Measurements from ENCODE around the gene RCC2.

The RCC2 gene

DNA sequence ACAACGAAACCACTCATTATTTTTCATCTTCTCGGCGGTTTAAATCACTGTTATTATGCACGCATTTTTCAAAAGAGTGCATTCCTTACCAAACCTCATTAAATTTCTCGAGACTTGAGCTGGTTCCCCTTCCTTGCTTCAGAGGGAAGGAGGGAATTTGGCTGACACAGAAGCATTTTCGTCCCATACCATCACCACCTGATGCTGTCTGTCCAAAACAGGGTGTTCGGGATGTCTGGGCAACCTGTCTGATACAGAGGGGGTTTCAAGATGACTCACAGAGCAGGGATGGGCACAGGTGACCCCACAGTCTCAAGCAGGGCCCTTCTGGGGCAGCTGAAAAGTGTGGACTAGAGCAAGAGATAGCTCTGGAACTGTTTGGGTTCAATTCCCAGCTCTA, 12.3 kb upstream of the RCC2 start:
- H3K4me1 ChIP-seq (ENCODE audit: control insufficient read depth, insufficient read depth, low read length, poor library complexity, severe bottlenecking) = no peaks in the 10 kb centered on the region
- H3K27ac ChIP-seq (ENCODE audit: insufficient read depth, low read length, poor library complexity, severe bottlenecking) = no peak overlapping the region
- no peaks in the 10 kb centered on the region for H3K9me3 ChIP-seq (ENCODE audit: control insufficient read depth, low read length)
- H3K36me3 ChIP-seq (ENCODE audit: control insufficient read depth, insufficient read depth, low read length) = no peaks in the 10 kb centered on the region
- H3K4me3 ChIP-seq (ENCODE audit: insufficient read depth, low read depth, low read length, poor library complexity, severe bottlenecking) = no peak overlapping the region
- no peaks in the 10 kb centered on the region for H3K27me3 ChIP-seq (replicated peaks; ENCODE audit: control insufficient read depth, insufficient read depth, low read length, poor library complexity, severe bottlenecking)
- no peak for DNase-seq

DNA sequence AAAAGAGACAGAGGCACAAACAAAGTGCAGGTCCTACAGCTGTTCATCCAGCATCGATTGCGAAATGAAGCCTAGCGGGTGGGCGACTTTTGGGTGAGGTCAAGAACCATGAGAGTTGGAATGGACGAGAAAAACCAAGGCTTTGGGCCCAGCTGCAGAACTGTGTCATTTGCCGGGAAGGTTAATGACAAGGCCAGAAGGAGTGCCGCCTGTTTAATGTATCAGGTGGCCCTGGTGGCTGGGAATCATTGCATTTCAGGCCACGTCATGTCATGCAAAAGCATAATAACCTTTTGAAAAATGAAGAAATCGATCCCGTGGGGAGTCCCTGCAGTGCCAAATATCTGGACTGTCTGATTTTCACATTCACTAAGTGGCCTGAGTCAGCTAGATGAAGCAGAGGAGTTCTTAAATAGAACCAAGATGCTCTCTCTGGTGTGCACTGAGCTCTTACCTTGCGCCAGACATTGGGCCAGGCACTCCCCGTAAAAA, 8.1 kb upstream of the RCC2 start:
- Histone ChIP-seq H3K27me3 (replicated peaks; ENCODE audit: control insufficient read depth, insufficient read depth, low read length, poor library complexity, severe bottlenecking) (no peaks in the 10 kb centered on the region), H3K36me3 (ENCODE audit: control insufficient read depth, insufficient read depth, low read length) (no peaks in the 10 kb centered on the region), H3K27ac (ENCODE audit: insufficient read depth, low read length, poor library complexity, severe bottlenecking) (no peak overlapping the region), H3K4me1 (ENCODE audit: control insufficient read depth, insufficient read depth, low read length, poor library complexity, severe bottlenecking) (no peaks in the 10 kb centered on the region), H3K4me3 (ENCODE audit: insufficient read depth, low read depth, low read length, poor library complexity, severe bottlenecking) (no peak overlapping the region), H3K9me3 (ENCODE audit: control insufficient read depth, low read length) (no peaks in the 10 kb centered on the region)
- no peak for DNase-seq

DNA sequence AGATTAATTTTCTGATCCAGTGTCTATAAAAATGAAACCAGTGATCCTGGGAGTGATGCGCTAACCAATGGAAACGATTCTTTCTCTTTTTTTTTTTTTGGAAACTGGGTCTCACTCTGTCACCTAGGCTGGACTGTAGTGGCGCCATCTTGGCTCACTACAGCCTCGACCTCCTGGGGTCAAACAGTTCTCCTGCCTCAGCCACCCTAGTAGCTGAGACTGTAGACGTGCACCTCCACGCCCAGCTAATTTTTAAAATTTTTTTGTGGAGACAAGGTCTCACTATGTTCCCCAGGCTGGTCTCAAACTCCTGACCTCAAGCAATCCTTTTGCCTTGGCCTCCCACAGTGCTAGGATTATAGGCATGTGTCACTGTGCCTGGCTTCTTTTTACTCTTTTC, 3.4 kb upstream of the RCC2 start:
- no peaks in the 10 kb centered on the region for H3K27me3 ChIP-seq (replicated peaks; ENCODE audit: control insufficient read depth, insufficient read depth, low read length, poor library complexity, severe bottlenecking)
- H3K4me1 ChIP-seq (ENCODE audit: control insufficient read depth, insufficient read depth, low read length, poor library complexity, severe bottlenecking) = peaks cover 4% of the 10 kb centered on the region
- H3K36me3 ChIP-seq (ENCODE audit: control insufficient read depth, insufficient read depth, low read length) = no peaks in the 10 kb centered on the region
- no peak for DNase-seq
- no peaks in the 10 kb centered on the region for H3K9me3 ChIP-seq (ENCODE audit: control insufficient read depth, low read length)
- no peak overlapping the region for H3K4me3 ChIP-seq (ENCODE audit: insufficient read depth, low read depth, low read length, poor library complexity, severe bottlenecking)
- H3K27ac ChIP-seq (ENCODE audit: insufficient read depth, low read length, poor library complexity, severe bottlenecking) = no peak overlapping the region

DNA sequence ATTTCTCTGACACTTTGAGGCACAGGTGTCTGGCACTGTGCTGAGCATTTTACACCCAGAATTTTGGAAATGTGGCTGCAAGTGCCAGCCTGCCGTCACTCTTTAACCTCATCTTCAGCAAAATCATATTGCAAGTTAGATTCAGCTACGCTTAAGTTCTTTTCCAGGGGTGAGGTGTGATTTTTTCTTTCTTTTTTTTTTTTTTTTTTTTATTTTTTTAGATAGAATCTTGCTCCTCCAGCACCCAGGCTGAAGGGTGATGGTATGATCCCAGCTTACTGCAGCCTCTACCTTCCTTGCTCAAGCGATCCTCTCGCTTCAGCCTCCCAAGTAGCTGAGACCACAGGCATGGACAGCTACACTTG, 2.5 kb upstream of the RCC2 start:
- Histone ChIP-seq H3K27ac (ENCODE audit: insufficient read depth, low read length, poor library complexity, severe bottlenecking) (no peak overlapping the region), H3K9me3 (ENCODE audit: control insufficient read depth, low read length) (no peaks in the 10 kb centered on the region), H3K4me1 (ENCODE audit: control insufficient read depth, insufficient read depth, low read length, poor library complexity, severe bottlenecking) (peaks cover 9% of the 10 kb centered on the region), H3K4me3 (ENCODE audit: insufficient read depth, low read depth, low read length, poor library complexity, severe bottlenecking) (no peak overlapping the region), H3K27me3 (replicated peaks; ENCODE audit: control insufficient read depth, insufficient read depth, low read length, poor library complexity, severe bottlenecking) (no peaks in the 10 kb centered on the region), H3K36me3 (ENCODE audit: control insufficient read depth, insufficient read depth, low read length) (no peaks in the 10 kb centered on the region)
- DNase-seq = no peak

DNA sequence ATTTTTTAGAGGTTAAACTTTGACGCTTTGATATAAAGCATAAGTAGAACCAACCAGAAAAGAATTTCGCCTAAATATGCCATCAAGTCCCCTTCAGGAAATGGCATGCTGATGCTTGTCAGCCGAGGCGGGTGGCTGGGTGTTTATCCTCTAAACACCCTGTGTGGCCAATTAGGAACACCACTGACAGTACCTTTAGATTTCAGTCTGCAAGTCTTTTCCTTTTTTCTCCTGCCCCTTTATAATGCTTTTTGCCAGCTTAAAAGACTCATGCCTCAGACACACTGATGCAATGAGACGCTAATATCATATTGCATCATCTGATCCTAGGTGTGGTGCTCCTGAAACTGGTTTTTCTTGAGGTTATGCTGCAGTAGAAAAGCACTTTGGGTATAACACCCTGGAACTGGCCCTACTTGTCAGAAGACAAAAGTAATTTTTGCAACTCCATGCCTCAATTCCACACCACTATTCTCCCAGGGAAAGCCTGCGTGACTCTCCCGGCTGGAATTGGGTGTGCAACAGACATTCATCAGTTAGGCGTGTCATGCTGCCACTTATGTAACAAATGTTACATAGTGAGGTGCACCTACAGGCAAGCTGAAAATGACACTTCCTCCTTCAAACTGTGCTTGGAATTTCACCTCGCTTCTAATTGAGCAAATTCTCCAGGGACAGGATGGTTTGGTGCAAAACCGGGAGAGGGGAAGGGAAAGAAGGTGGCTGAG, 2.0 kb upstream of the RCC2 start:
- H3K27ac ChIP-seq (ENCODE audit: insufficient read depth, low read length, poor library complexity, severe bottlenecking) = no peak overlapping the region
- DNase-seq = no peak
- H3K4me1 ChIP-seq (ENCODE audit: control insufficient read depth, insufficient read depth, low read length, poor library complexity, severe bottlenecking) = peaks cover 10% of the 10 kb centered on the region
- no peaks in the 10 kb centered on the region for H3K27me3 ChIP-seq (replicated peaks; ENCODE audit: control insufficient read depth, insufficient read depth, low read length, poor library complexity, severe bottlenecking)
- H3K4me3 ChIP-seq (ENCODE audit: insufficient read depth, low read depth, low read length, poor library complexity, severe bottlenecking) = no peak overlapping the region
- no peaks in the 10 kb centered on the region for H3K36me3 ChIP-seq (ENCODE audit: control insufficient read depth, insufficient read depth, low read length)
- H3K9me3 ChIP-seq (ENCODE audit: control insufficient read depth, low read length) = no peaks in the 10 kb centered on the region

DNA sequence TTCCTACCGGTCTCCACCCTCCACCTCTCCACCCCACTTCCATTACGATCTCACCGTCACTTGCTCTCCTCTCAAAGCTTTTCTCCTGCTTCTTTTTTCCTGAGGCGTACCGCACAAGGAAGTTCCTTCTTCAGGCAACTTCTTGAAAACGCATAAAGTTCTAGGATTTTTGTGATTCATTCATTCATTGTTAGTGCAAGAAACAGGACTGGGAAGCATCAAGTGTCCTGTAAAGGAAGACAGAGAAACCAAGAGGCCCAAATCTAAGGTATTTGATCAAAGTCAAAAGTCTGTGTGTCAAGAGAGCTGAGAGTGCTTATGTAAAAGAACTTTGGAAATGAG, 1.3 kb upstream of the RCC2 start:
- no peaks in the 10 kb centered on the region for H3K27me3 ChIP-seq (replicated peaks; ENCODE audit: control insufficient read depth, insufficient read depth, low read length, poor library complexity, severe bottlenecking)
- DNase-seq = no peak
- H3K9me3 ChIP-seq (ENCODE audit: control insufficient read depth, low read length) = no peaks in the 10 kb centered on the region
- H3K4me1 ChIP-seq (ENCODE audit: control insufficient read depth, insufficient read depth, low read length, poor library complexity, severe bottlenecking) = peaks cover 10% of the 10 kb centered on the region
- H3K27ac ChIP-seq (ENCODE audit: insufficient read depth, low read length, poor library complexity, severe bottlenecking) = no peak overlapping the region
- no peak overlapping the region for H3K4me3 ChIP-seq (ENCODE audit: insufficient read depth, low read depth, low read length, poor library complexity, severe bottlenecking)
- H3K36me3 ChIP-seq (ENCODE audit: control insufficient read depth, insufficient read depth, low read length) = no peaks in the 10 kb centered on the region

DNA sequence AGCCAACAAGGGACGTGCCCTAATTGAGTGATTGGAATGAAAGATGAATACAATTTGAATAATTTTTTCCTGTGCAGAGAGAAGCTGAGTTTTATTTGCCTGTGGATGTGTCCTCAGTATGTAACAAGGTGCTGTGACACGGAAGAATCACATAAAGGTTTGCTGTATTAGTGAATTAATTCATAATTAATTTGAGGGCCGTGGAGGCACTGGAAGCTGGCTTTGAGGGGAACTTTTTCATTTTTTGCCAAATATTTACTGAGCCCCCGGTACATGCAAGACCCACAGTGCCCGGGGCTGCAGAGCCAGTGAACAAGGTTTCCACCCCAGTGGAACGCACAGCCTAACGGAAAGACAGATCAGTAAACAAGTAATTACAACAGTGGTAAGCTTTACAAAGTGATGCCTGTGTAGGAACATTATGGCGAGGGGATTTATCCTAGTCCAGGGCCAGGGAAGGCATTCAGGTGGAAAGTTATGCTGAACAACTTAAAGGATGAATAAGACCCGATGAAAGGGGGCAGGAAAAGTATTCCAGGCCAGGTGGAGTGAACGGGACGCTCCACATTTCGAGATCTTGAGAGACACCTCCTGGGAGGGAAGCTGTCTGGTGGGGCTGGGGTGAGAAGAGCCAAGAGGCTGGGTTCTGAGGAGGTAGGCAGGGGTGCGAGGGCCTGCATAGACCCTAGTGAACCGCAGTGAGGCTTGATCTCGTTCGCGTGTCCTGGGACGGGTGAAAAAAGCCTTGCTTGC, 773 bp upstream of the RCC2 start:
- Histone ChIP-seq H3K36me3 (ENCODE audit: control insufficient read depth, insufficient read depth, low read length) (no peaks in the 10 kb centered on the region), H3K4me3 (ENCODE audit: insufficient read depth, low read depth, low read length, poor library complexity, severe bottlenecking) (peak overlapping the region; percentile 40), H3K27me3 (replicated peaks; ENCODE audit: control insufficient read depth, insufficient read depth, low read length, poor library complexity, severe bottlenecking) (no peaks in the 10 kb centered on the region), H3K9me3 (ENCODE audit: control insufficient read depth, low read length) (no peaks in the 10 kb centered on the region), H3K27ac (ENCODE audit: insufficient read depth, low read length, poor library complexity, severe bottlenecking) (peak overlapping the region; percentile 57), H3K4me1 (ENCODE audit: control insufficient read depth, insufficient read depth, low read length, poor library complexity, severe bottlenecking) (peaks cover 10% of the 10 kb centered on the region)
- DNase-seq = no peak

DNA sequence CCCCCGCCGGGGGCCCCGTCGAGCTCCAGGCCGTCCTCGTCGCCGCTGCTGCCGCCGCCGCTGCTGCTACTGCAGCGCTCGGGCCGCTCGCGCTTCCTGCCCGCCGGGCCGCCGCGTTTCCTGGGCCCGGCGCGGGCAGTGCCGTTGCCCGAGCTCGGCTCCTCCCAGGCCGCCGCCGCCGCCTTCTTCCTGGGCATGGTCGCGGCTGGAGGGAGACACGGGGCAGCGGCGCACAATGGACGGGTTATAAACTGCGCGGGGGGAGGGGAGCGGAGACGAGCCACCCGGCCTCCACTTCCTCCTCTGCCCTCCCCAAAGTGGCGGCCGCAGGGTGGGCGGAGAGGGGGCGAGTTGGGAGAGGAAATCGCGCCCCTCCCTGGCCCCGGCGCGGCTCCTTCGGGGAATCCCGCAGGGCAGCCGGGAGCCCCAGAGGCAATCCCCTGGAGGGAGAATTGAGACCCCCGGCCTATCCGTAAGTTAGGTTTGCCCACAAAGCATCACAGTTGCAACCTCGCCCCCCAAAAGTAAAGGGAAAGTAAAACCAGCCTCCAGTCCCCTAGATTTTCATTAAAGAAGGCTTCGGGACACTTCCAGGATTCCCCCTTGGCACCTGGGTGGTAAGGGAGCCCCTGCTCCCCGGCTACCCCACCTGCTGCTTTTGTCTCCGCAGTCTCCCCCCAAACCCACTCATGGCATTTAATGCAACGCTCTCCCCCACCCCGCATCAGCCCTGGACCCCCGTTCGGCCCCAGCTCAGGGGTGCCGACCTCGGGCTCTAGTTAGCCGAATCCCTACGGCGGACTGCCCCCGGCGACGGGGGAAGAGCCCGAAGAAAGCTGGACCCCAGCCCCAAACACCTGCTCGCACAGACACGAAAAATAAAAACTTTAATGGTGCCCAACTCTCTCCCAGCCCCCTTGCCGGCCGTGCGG, 893 bp downstream of the RCC2 start:
- Histone ChIP-seq H3K4me1 (ENCODE audit: control insufficient read depth, insufficient read depth, low read length, poor library complexity, severe bottlenecking) (peaks cover 10% of the 10 kb centered on the region), H3K9me3 (ENCODE audit: control insufficient read depth, low read length) (no peaks in the 10 kb centered on the region), H3K4me3 (ENCODE audit: insufficient read depth, low read depth, low read length, poor library complexity, severe bottlenecking) (peak overlapping the region; percentile 96), H3K27me3 (replicated peaks; ENCODE audit: control insufficient read depth, insufficient read depth, low read length, poor library complexity, severe bottlenecking) (no peaks in the 10 kb centered on the region), H3K36me3 (ENCODE audit: control insufficient read depth, insufficient read depth, low read length) (peaks cover 7% of the 10 kb centered on the region), H3K27ac (ENCODE audit: insufficient read depth, low read length, poor library complexity, severe bottlenecking) (peak overlapping the region; percentile 85)
- peak; percentile 40 to 51 (median 51) for DNase-seq

DNA sequence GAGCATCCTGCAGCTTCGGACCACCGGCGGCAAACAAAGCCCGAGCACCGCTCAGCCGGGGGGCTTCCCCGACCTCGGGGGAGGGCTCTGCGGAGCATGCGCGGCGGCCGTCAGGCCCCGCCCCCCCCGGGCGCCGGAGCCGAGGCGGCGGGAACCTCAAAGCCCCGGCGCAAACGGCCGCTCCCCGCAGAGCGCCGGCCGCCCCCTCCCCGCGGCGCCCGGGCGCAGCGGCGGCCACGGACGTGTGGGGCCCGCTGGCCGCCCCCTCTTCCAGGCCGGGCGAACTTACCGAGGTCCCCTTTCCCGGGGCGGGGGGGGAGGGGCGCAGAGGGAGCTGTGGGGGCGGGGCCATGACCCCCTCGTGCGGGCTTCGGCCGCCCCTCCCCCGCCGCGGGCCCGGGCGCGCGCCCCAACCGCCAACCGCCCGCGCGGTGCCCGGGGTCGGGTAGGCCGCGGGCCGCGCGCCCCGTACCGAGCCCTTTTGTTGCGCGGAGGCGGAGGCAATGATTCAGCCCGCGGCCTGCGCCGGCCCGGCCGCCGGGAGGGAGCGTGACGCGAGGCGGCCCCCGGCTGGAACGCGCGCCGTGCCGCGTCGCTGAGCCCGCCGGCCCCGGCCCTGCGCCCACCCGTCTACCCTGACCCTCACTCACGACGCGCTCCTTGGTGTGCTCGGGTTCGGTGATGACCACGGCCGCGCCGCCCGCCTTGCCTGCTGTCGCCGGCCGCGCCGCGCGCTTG, 1.7 kb downstream of the RCC2 start:
- peak overlapping the region; percentile 85 for H3K27ac ChIP-seq (ENCODE audit: insufficient read depth, low read length, poor library complexity, severe bottlenecking)
- peak; percentile 35 to 37 (median 36) for DNase-seq
- peak overlapping the region; percentile 61 for H3K4me3 ChIP-seq (ENCODE audit: insufficient read depth, low read depth, low read length, poor library complexity, severe bottlenecking)
- H3K27me3 ChIP-seq (replicated peaks; ENCODE audit: control insufficient read depth, insufficient read depth, low read length, poor library complexity, severe bottlenecking) = no peaks in the 10 kb centered on the region
- H3K36me3 ChIP-seq (ENCODE audit: control insufficient read depth, insufficient read depth, low read length) = peaks cover 14% of the 10 kb centered on the region
- peaks cover 10% of the 10 kb centered on the region for H3K4me1 ChIP-seq (ENCODE audit: control insufficient read depth, insufficient read depth, low read length, poor library complexity, severe bottlenecking)
- H3K9me3 ChIP-seq (ENCODE audit: control insufficient read depth, low read length) = no peaks in the 10 kb centered on the region

Data from effector memory CD4-positive, alpha-beta T cell (primary cell).